CD4-positive, alpha-beta T cell (primary cell): Measurements from ENCODE around the gene KIF26B. TPM values are rescaled to one million over a fixed set of nuclear protein-coding genes. Genes with fewer than 3 reads are reported as not detected.

ENCODE experiments used
- ATAC-seq: fragments of 200-7000 bp; cut with Tn5 transposase; one replicate; pipeline ENCODE4 v1.10.0; 2022; ENCODE audit warnings: mild to moderate bottlenecking; ENCODE audit not compliant: poor library complexity
- CTCF ChIA-PET: fragments of 350-600 bp; sonication (Branson Sonifier 250); formaldehyde crosslinking; loops from one replicate; lab custom pipeline; 2021; ENCODE audit warnings: antibody characterized with exemption, inconsistent platforms; lab: Charles Lee
- POLR2A ChIA-PET: fragments of 350-600 bp; sonication (Branson Sonifier 250); formaldehyde crosslinking; loops from one replicate; lab custom pipeline; 2021; ENCODE audit warnings: antibody characterized with exemption, inconsistent platforms; lab: Charles Lee
- DNase-seq, 14 experiments: peaks; one replicate each; pipeline ENCODE4 v3.0.0-alpha.2; 2013 to 2020; ENCODE audit warnings: mixed read lengths in 2 of 14
- H3K27ac ChIP-seq, 2 donors: one replicate each; pipeline versions ENCODE4 v1.5.1 to v1.7.0; 2013; ENCODE audit warnings: low read length in 2 of 2, low read depth in 1 of 2, mild to moderate bottlenecking in 1 of 2
- H3K27me3 ChIP-seq, 2 experiments: 1 replicate in 1 of 2; 2 replicates in 1 of 2; pipeline versions ENCODE4 v1.6.1 to v1.7.0; 2013; ENCODE audit warnings: low read length in 2 of 2, control low read depth in 1 of 2, mild to moderate bottlenecking in 1 of 2, moderate library complexity in 1 of 2; ENCODE audit not compliant: insufficient read depth in 2 of 2, control insufficient read depth in 1 of 2
- H3K36me3 ChIP-seq: one replicate; pipeline ENCODE4 v1.6.1; 2013; ENCODE audit warnings: low read length, control low read depth; ENCODE audit not compliant: insufficient read depth
- H3K4me1 ChIP-seq: one replicate; pipeline ENCODE4 v1.6.1; 2013; ENCODE audit warnings: low read length, control low read depth; ENCODE audit not compliant: insufficient read depth
- H3K4me3 ChIP-seq: one replicate; pipeline ENCODE4 v1.5.1; 2013; ENCODE audit warnings: mild to moderate bottlenecking, low read length, moderate library complexity
- H3K9me3 ChIP-seq, 2 experiments: 1 replicate in 1 of 2; 2 replicates in 1 of 2; pipeline versions ENCODE4 v1.6.1 to v1.7.0; 2013; ENCODE audit warnings: low read length in 2 of 2, mild to moderate bottlenecking in 2 of 2, control low read depth in 1 of 2, moderate library complexity in 1 of 2; ENCODE audit not compliant: control insufficient read depth in 1 of 2, insufficient read depth in 1 of 2
- H3K27ac Mint-ChIP-seq: one replicate; pipeline ENCODE4 v1.8.0; 2020; ENCODE audit warnings: mixed read lengths
- H3K27me3 Mint-ChIP-seq: one replicate; pipeline ENCODE4 v1.8.0; 2021; ENCODE audit warnings: mixed read lengths
- H3K36me3 Mint-ChIP-seq: one replicate; pipeline ENCODE4 v1.8.0; 2021; ENCODE audit warnings: low read depth, mixed read lengths
- H3K4me1 Mint-ChIP-seq: one replicate; pipeline ENCODE4 v1.8.0; 2021; ENCODE audit warnings: low read depth, mixed read lengths
- H3K4me3 Mint-ChIP-seq: one replicate; pipeline ENCODE4 v1.8.0; 2020; ENCODE audit warnings: mild to moderate bottlenecking, mixed read lengths
- H3K9me3 Mint-ChIP-seq: one replicate; pipeline ENCODE4 v1.8.0; 2020; ENCODE audit warnings: mixed read lengths
- CTCF ChIP-seq: fragments of 200-600 bp; IDR thresholded peaks from one replicate; pipeline ENCODE4 v1.8.0; 2022; ENCODE audit warnings: antibody characterized with exemption, mild to moderate bottlenecking
- intact Hi-C, 2 experiments: fragments of 100-400 bp; cut with DNase I in 1 of 2; cut with micrococcal nuclease in 1 of 2; formaldehyde crosslinking; loops; one replicate each; pipeline versions ENCODE4 v1.15.1 to v1.9.0; 2023 to 2025; cut with DNase I, micrococcal nuclease
- total RNA-seq, 174 experiments: library from RNA in 2 of 174; stranded (reverse) in 2 of 174; gene quantifications; one replicate each; pipeline ENCODE4 v1.2.3 and lab custom pipeline; 2021 to 2026

KIF26B gene
- total RNA-seq, 2 experiments from 2014 or later = 0.03 TPM; not detected in 1

GRCh38 chr1:245589906-245590305 is 435.1 kb downstream of the KIF26B start:
- Histone ChIP-seq H3K27me3 (no peaks in the 10 kb centered on the region), H3K27ac (no peak overlapping the region), H3K4me1 (no peaks in the 10 kb centered on the region), H3K36me3 (no peaks in the 10 kb centered on the region), H3K9me3 (peaks cover 0 to 23% of the 10 kb centered on the region in 2 experiments), H3K4me3 (no peak overlapping the region)
- ChIA-PET CTCF (no interaction called here), POLR2A (no interaction called here)
- no peaks in the 10 kb centered on the region for H3K9me3 Mint-ChIP-seq
- H3K4me3 Mint-ChIP-seq = no peak overlapping the region
- no peak for ATAC-seq
- no peak for DNase-seq
- intact Hi-C loops = no loop called here
- no peaks in the 10 kb centered on the region for H3K4me1 Mint-ChIP-seq
- no peaks in the 10 kb centered on the region for H3K36me3 Mint-ChIP-seq
- H3K27me3 Mint-ChIP-seq = no peaks in the 10 kb centered on the region
- no peak overlapping the region for H3K27ac Mint-ChIP-seq
- TF ChIP-seq CTCF = no peak

- CTCF ChIA-PET = no interaction called here
- Histone ChIP-seq H3K4me1 (no peaks in the 10 kb centered on the region), H3K27ac (no peak overlapping the region), H3K36me3 (no peaks in the 10 kb centered on the region), H3K27me3 (no peaks in the 10 kb centered on the region), H3K9me3 (peaks cover 0 to 23% of the 10 kb centered on the region in 2 experiments), H3K4me3 (no peak overlapping the region)
- Mint-ChIP-seq H3K4me3 (no peak overlapping the region), H3K4me1 (no peaks in the 10 kb centered on the region), H3K9me3 (no peaks in the 10 kb centered on the region), H3K36me3 (no peaks in the 10 kb centered on the region), H3K27ac (no peak overlapping the region), H3K27me3 (no peaks in the 10 kb centered on the region)
- POLR2A ChIA-PET = no interaction called here
- ATAC-seq = no peak
- no peak for DNase-seq
- TF ChIP-seq CTCF = no peak
- intact Hi-C loops = no loop called here
Measured at GRCh38 chr1:245590726-245591125, 435.9 kb downstream of the KIF26B start.

GRCh38 chr1:245591346-245592188 is 436.8 kb downstream of the KIF26B start:
- Histone ChIP-seq H3K4me1 (no peaks in the 10 kb centered on the region), H3K27ac (no peak overlapping the region), H3K27me3 (no peaks in the 10 kb centered on the region), H3K9me3 (peaks cover 0 to 23% of the 10 kb centered on the region in 2 experiments), H3K4me3 (no peak overlapping the region), H3K36me3 (no peaks in the 10 kb centered on the region)
- no peak for DNase-seq
- intact Hi-C loops = no loop called here
- no peaks in the 10 kb centered on the region for H3K9me3 Mint-ChIP-seq
- H3K4me1 Mint-ChIP-seq = no peaks in the 10 kb centered on the region
- no peak for ATAC-seq
- CTCF ChIA-PET = no interaction called here
- no peak overlapping the region for H3K4me3 Mint-ChIP-seq
- POLR2A ChIA-PET = no interaction called here
- no peaks in the 10 kb centered on the region for H3K36me3 Mint-ChIP-seq
- TF ChIP-seq CTCF = no peak
- no peak overlapping the region for H3K27ac Mint-ChIP-seq
- H3K27me3 Mint-ChIP-seq = no peaks in the 10 kb centered on the region
